ENCODE measurements around the gene CD247.

The CD247 gene

DNA sequence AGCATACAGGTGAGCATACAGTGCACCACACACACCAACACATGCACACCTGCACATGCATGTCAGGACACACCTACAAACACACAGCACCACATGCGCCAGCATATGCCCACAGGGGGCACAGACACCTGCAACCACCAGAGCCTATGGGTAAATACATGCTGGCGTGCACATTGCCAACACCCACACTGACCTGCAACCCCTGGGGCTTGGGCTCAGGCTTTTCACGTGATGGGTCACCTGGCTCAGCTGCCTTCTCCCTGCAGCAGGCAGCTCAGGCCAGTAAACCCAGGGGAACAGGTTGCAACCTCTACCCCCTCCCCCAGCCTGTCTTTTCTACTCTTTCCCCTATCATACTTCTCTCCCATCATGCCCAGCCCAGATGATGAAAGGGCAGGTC, 8.1 kb downstream of the CD247 start:
- no peak for TF ChIP-seq POLR2AphosphoS5 (IDR thresholded peaks at IDR 0.05; ENCODE audit: borderline replicate concordance, low read depth, low read length)
- TF ChIP-seq EZH2 (IDR thresholded peaks at IDR 0.05), result no peak
- TF ChIP-seq FOXP2 (optimal IDR thresholded peaks at IDR 0.05; ENCODE audit: control extremely low read depth, extremely low read length, insufficient read depth), result no peak
- Histone ChIP-seq H3K36me3 (ENCODE audit: insufficient read depth, low read length) (no peaks in the 10 kb centered on the region), H3K4me3 (no peak overlapping the region), H3K9me3 (ENCODE audit: low read depth, low read length) (no peaks in the 10 kb centered on the region), H3K9ac (ENCODE audit: insufficient read length) (no peak overlapping the region), H3K27ac (no peak overlapping the region)
- DNase-seq (ENCODE audit: low read depth, low spot score), result no peak

DNA sequence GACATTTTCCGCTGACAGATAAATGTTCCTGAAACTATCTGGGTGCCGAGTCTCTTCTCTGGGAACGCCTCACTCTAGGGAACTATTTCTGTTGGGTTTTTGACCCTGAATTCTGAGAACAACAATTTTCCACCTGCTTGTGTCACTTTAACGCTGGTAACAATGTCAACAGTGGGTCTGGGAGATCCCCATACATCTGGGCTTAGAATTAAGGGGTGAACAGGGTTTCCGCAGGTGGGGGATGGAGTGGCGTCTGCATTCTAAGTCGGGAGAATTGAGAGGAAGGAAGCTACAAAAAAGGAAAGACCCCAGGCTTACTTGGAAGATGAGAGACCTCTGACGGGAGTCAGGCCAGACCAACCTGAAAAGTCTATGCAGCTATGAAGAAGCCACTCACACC, 8.7 kb downstream of the CD247 start:
- TF ChIP-seq EZH2 (IDR thresholded peaks at IDR 0.05) (no peak), POLR2AphosphoS5 (IDR thresholded peaks at IDR 0.05; ENCODE audit: borderline replicate concordance, low read depth, low read length) (no peak), FOXP2 (optimal IDR thresholded peaks at IDR 0.05; ENCODE audit: control extremely low read depth, extremely low read length, insufficient read depth) (no peak)
- H3K36me3 ChIP-seq (ENCODE audit: insufficient read depth, low read length), result no peaks in the 10 kb centered on the region
- DNase-seq (ENCODE audit: low read depth, low spot score), result no peak

DNA sequence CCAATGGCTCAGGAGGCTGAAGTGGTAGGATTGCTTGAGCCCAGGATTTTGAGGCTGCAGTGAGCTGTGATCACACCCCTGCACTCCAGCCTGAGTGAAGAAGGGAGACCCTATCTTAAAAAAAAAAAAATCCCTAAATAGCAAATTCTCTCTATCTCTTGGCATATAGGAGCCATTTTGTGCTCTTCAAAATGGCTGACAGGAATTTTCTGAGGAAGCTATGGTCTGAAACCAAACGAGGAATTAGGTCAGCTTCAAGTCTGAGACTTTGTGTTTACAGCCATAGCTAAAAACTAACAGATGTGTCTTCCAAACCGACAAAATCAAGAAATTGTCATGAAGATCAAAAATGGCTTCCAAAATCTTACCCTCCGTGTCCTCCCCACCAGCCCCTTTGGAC, 10.6 kb downstream of the CD247 start:
- H3K27ac ChIP-seq, result no peak overlapping the region
- DNase-seq (ENCODE audit: low read depth, low spot score), result no peak
- H3K9ac ChIP-seq (ENCODE audit: insufficient read length), result no peak overlapping the region
- no peaks in the 10 kb centered on the region for H3K36me3 ChIP-seq (ENCODE audit: insufficient read depth, low read length)
- H3K4me3 ChIP-seq, result no peak overlapping the region
- TF ChIP-seq POLR2AphosphoS5 (IDR thresholded peaks at IDR 0.05; ENCODE audit: borderline replicate concordance, low read depth, low read length), result no peak
- H3K9me3 ChIP-seq (ENCODE audit: low read depth, low read length), result no peaks in the 10 kb centered on the region

More for the DNA sequence above, 8.7 kb downstream of the CD247 start:
- Histone ChIP-seq H3K9ac (ENCODE audit: insufficient read length) (no peak overlapping the region), H3K4me3 (no peak overlapping the region), H3K27ac (no peak overlapping the region), H3K9me3 (ENCODE audit: low read depth, low read length) (no peaks in the 10 kb centered on the region)

DNA sequence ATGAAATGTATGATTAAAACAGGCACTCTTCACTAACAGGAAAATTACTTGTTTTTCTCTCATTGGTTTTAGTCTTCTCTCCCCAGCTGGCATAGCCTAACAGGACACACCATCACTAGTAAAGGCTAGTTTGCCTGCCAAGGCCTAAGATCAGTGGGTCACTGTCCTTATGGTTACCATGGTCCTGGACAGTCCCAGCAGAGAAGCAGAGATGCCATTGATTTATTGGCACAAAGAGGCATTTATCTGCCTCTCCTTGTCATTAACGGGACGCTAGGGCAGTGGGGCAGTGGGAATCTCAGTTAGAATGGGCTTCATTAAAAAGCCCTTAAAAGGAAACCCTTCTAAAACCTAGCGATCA, 13.9 kb downstream of the CD247 start:
- TF ChIP-seq FOXP2 (optimal IDR thresholded peaks at IDR 0.05; ENCODE audit: control extremely low read depth, extremely low read length, insufficient read depth), result no peak
- H3K36me3 ChIP-seq (ENCODE audit: insufficient read depth, low read length), result no peaks in the 10 kb centered on the region
- H3K9me3 ChIP-seq (ENCODE audit: low read depth, low read length), result no peaks in the 10 kb centered on the region
- no peak for DNase-seq (ENCODE audit: low read depth, low spot score)
- H3K9ac ChIP-seq (ENCODE audit: insufficient read length), result no peak overlapping the region
- no peak overlapping the region for H3K27ac ChIP-seq
- H3K4me3 ChIP-seq, result no peak overlapping the region

DNA sequence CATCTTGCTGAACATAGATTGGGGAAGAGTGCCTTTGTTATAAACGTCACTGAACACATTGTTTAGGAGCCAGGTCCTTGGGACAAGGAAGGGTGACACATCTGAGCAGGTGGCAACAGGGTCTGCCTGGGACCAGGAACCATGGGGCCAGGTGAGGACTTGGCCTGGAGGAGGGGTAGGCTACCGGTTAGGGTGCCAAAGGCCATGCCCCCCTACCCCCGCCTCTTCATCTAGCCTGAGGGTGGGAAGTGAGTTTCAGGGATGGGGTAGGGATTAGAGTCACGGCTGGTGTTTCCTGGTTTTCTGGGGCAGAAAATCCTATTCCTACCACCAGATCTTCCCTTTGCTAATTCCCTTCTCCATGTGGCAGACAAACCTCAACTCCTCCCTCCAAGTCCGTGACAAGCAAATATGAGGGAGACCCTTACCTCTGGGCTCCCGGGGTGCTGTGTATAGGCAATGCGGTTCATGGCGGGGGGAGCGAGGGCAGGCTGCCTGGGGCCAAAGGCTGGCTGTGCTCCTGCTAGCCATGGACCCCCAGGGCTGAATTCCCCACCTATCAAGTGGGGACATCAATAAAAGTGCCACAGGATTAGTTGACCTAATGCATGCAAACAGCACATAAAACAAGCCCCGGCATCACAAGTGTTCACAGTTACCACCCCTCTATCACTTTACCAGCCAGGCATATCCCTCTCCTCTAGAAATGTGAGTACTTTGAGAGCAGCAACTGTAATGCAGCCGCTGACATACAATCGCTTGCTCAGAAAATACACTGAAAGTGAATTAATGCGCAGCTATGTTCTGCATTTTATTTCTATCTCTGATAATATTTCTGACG, 14.5 kb downstream of the CD247 start:
- no peak overlapping the region for H3K27ac ChIP-seq
- no peaks in the 10 kb centered on the region for H3K36me3 ChIP-seq (ENCODE audit: insufficient read depth, low read length)
- TF ChIP-seq EZH2 (IDR thresholded peaks at IDR 0.05), result no peak
- TF ChIP-seq POLR2AphosphoS5 (IDR thresholded peaks at IDR 0.05; ENCODE audit: borderline replicate concordance, low read depth, low read length), result no peak
- no peak for TF ChIP-seq FOXP2 (optimal IDR thresholded peaks at IDR 0.05; ENCODE audit: control extremely low read depth, extremely low read length, insufficient read depth)
- H3K9me3 ChIP-seq (ENCODE audit: low read depth, low read length), result no peaks in the 10 kb centered on the region
- H3K4me3 ChIP-seq, result no peak overlapping the region
- H3K9ac ChIP-seq (ENCODE audit: insufficient read length), result no peak overlapping the region
- DNase-seq (ENCODE audit: low read depth, low spot score), result no peak

DNA sequence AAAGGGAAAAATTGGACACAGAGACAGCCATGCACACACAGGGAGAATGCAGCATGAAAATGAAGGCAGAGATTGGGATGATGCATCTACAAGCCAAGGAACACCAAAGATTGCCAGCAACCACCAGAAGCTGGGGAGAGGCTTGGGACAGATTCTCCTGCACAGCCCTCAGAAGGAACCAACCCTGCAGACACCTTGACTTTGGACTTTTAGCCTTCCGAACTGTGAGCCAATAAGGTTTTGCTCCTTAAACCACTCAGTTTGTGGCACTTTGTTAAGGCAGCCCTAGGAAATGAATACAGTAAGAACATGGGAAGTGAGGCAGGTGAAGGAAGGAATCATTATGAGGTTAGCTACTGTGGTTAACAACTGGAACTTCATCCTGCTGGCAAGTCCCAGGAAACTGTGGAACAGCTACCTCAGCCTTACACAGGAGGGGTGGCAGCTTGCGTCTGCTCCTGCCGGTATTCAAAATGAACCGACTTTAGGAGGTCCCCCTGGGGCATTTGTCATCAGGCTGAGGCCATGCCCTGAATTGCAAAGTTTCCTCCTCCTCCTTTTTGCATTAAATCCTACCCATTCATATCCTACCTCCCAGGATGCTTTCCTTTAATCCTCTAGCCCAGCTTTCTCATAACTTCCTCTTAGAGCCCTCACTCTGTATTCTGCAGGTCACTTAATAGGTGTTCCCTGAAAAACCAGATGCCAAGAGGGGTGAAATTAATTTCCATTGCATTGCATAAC, 15.4 kb downstream of the CD247 start:
- H3K36me3 ChIP-seq (ENCODE audit: insufficient read depth, low read length), result no peaks in the 10 kb centered on the region
- no peak for DNase-seq (ENCODE audit: low read depth, low spot score)
- no peaks in the 10 kb centered on the region for H3K9me3 ChIP-seq (ENCODE audit: low read depth, low read length)
- H3K27ac ChIP-seq, result no peak overlapping the region
- H3K9ac ChIP-seq (ENCODE audit: insufficient read length), result no peak overlapping the region
- TF ChIP-seq EZH2 (IDR thresholded peaks at IDR 0.05) (no peak), POLR2AphosphoS5 (IDR thresholded peaks at IDR 0.05; ENCODE audit: borderline replicate concordance, low read depth, low read length) (no peak), FOXP2 (optimal IDR thresholded peaks at IDR 0.05; ENCODE audit: control extremely low read depth, extremely low read length, insufficient read depth) (no peak)
- no peak overlapping the region for H3K4me3 ChIP-seq

DNA sequence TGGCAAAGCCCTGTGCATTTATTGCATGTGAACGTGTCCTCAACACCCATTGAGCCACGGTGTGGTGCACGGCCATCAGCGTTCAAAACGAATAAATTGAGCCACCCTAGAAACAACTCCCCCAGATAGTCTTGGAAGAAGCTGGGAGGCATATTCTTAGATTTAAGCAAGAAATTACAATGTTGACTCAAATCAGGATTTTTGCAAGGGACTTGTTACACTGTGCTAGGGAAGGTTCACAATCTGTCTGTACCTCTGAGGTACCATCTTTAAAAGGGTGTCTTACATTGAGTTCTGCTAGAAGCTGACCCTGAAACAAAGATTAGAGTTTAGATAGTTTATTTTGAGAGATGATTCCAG, 16.2 kb downstream of the CD247 start:
- Histone ChIP-seq H3K9ac (ENCODE audit: insufficient read length) (no peak overlapping the region), H3K9me3 (ENCODE audit: low read depth, low read length) (no peaks in the 10 kb centered on the region)

DNA sequence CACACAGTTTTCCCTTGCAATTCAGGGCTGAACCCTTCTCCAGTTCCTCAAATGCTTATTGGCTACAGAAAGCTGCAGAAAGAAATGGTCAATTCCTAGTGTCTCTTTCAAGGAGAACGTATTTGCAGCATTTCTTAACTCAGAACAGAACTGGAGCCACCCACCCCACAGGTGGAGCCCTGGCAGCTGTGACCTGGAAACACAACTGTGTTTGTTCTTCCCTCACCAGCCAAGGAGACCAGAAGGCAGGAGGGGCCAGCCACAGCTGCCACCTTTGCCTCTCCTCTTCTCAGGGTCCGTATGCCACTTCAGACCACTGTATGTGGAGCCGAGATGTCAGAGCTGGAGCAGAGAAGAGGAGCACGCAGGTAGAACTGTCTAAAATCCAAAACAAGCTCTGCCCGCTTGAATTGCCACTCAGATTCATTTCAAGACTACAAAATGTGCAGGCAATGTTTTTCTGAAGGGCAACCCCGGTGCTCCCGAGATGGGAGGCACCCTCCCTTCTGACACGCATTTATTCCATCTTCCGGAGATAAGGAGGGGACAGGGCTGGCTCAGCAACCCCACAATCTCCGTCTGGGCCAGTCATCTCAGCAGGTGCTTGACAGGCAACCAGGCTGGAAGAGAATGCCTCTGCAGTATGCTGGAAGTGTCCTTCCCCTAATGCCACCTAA, 16.7 kb downstream of the CD247 start:
- no peak for TF ChIP-seq POLR2AphosphoS5 (IDR thresholded peaks at IDR 0.05; ENCODE audit: borderline replicate concordance, low read depth, low read length)
- TF ChIP-seq FOXP2 (optimal IDR thresholded peaks at IDR 0.05; ENCODE audit: control extremely low read depth, extremely low read length, insufficient read depth), result no peak
- TF ChIP-seq EZH2 (IDR thresholded peaks at IDR 0.05), result no peak
- Histone ChIP-seq H3K9ac (ENCODE audit: insufficient read length) (no peak overlapping the region), H3K9me3 (ENCODE audit: low read depth, low read length) (no peaks in the 10 kb centered on the region), H3K4me3 (no peak overlapping the region), H3K27ac (no peak overlapping the region), H3K36me3 (ENCODE audit: insufficient read depth, low read length) (no peaks in the 10 kb centered on the region)
- DNase-seq (ENCODE audit: low read depth, low spot score), result no peak

More for the DNA sequence above, 16.2 kb downstream of the CD247 start:
- Histone ChIP-seq H3K4me3 (no peak overlapping the region), H3K36me3 (ENCODE audit: insufficient read depth, low read length) (no peaks in the 10 kb centered on the region), H3K27ac (no peak overlapping the region)
- TF ChIP-seq POLR2AphosphoS5 (IDR thresholded peaks at IDR 0.05; ENCODE audit: borderline replicate concordance, low read depth, low read length) (no peak), EZH2 (IDR thresholded peaks at IDR 0.05) (no peak), FOXP2 (optimal IDR thresholded peaks at IDR 0.05; ENCODE audit: control extremely low read depth, extremely low read length, insufficient read depth) (no peak)
- DNase-seq (ENCODE audit: low read depth, low spot score), result no peak

Measured in SK-N-MC (cell line).